Measurements from ENCODE around the gene TGFA. TPM values are rescaled to one million over a fixed set of nuclear protein-coding genes. Genes with fewer than 3 reads are reported as not detected.

TGFA gene
- 0.31 and 0.51 TPM in 2 replicates for total RNA-seq

- H3K36me3 Mint-ChIP-seq (ENCODE audit: low read depth) = no peaks in the 10 kb centered on the region
- peaks cover 19% of the 10 kb centered on the region for H3K4me1 Mint-ChIP-seq
- intact Hi-C loops (cut with micrococcal nuclease) = loop anchor here (2.0 to 5.0 kb wide), 4 partner anchors 63 to 211 kb away; no protein-coding TSS in a partner anchor
- DNase-seq = peak; percentile 56
- POLR2A ChIA-PET = no interaction called here
- H3K27ac Mint-ChIP-seq = no peak within 1 kb of the TSS
- CTCF ChIA-PET = interaction anchor here (1.0 kb wide), 1 partner anchor 63 kb away, joined by 3 read pairs; no protein-coding TSS in a partner anchor
- H3K27me3 Mint-ChIP-seq = peaks cover 56% of the 10 kb centered on the region
- no peak for TF ChIP-seq CTCF (IDR thresholded peaks at IDR 0.05)
- H3K9me3 Mint-ChIP-seq = no peaks in the 10 kb centered on the region
- peak within 1 kb of the TSS; percentile 84 for H3K4me3 Mint-ChIP-seq
- ATAC-seq (ENCODE audit: low read depth) = peak; percentile 78
Observed at GRCh38 chr2:70553584-70554337, at the start of gene TGFA. TGFA (minus strand) TSS chr2:70553826; CDS start chr2:70553767, 59 bp downstream.

- no peaks in the 10 kb centered on the region for H3K36me3 Mint-ChIP-seq (ENCODE audit: low read depth)
- no peak for ATAC-seq (ENCODE audit: low read depth)
- peaks cover 19% of the 10 kb centered on the region for H3K27me3 Mint-ChIP-seq
- no peak for DNase-seq
- H3K9me3 Mint-ChIP-seq = peaks cover 2% of the 10 kb centered on the region
- ChIA-PET POLR2A (no interaction called here), CTCF (no interaction called here)
- intact Hi-C loops (cut with micrococcal nuclease) = no loop called here
- no peak for TF ChIP-seq CTCF (IDR thresholded peaks at IDR 0.05)
- no peaks in the 10 kb centered on the region for H3K4me1 Mint-ChIP-seq
- H3K27ac Mint-ChIP-seq = no peak overlapping the region
- no peak overlapping the region for H3K4me3 Mint-ChIP-seq
Observed at GRCh38 chr2:70603066-70603465, 49.4 kb upstream of the TGFA start.

GRCh38 chr2:70598197-70598596 lies 44.6 kb upstream of the TGFA start:
- no peak for ATAC-seq (ENCODE audit: low read depth)
- CTCF ChIA-PET = no interaction called here
- H3K9me3 Mint-ChIP-seq = peaks cover 3% of the 10 kb centered on the region
- no peak for DNase-seq
- POLR2A ChIA-PET = no interaction called here
- no peak for TF ChIP-seq CTCF (IDR thresholded peaks at IDR 0.05)
- H3K27me3 Mint-ChIP-seq = peaks cover 14% of the 10 kb centered on the region
- no peak overlapping the region for H3K4me3 Mint-ChIP-seq
- H3K36me3 Mint-ChIP-seq (ENCODE audit: low read depth) = no peaks in the 10 kb centered on the region
- H3K27ac Mint-ChIP-seq = no peak overlapping the region
- intact Hi-C loops (cut with micrococcal nuclease) = no loop called here
- no peaks in the 10 kb centered on the region for H3K4me1 Mint-ChIP-seq

GRCh38 chr2:70596739-70597138 lies 43.1 kb upstream of the TGFA start:
- ATAC-seq (ENCODE audit: low read depth) (no peak), DNase-seq (no peak)
- H3K36me3 Mint-ChIP-seq (ENCODE audit: low read depth) = no peaks in the 10 kb centered on the region

More at GRCh38 chr2:70596739-70597138, 43.1 kb upstream of the TGFA start:
- CTCF ChIA-PET = no interaction called here
- no peak overlapping the region for H3K4me3 Mint-ChIP-seq
- TF ChIP-seq CTCF (IDR thresholded peaks at IDR 0.05) = no peak
- peaks cover 3% of the 10 kb centered on the region for H3K9me3 Mint-ChIP-seq
- intact Hi-C loops (cut with micrococcal nuclease) = no loop called here
- no peaks in the 10 kb centered on the region for H3K4me1 Mint-ChIP-seq
- no peak overlapping the region for H3K27ac Mint-ChIP-seq
- POLR2A ChIA-PET = no interaction called here
- H3K27me3 Mint-ChIP-seq = peaks cover 14% of the 10 kb centered on the region

All from activated B cell treated with CpG ODN at 0.5 μM for 24 hours (primary cell).